ENCODE data around the gene SLC22A14.

- TF ChIP-seq CTCF (IDR thresholded peaks at IDR 0.05) (no peak), POLR2A (IDR thresholded peaks at IDR 0.05) (no peak), EP300 (IDR thresholded peaks at IDR 0.05) (no peak)
These were observed 49.3 kb downstream of the SLC22A14 start for GRCh38 chr3:38331257-38332022.
